Stimulated activated CD4-positive, alpha-beta T cell treated with anti-CD3 and anti-CD28 coated beads, Interleukin-12 subunit alpha, Interleukin-12 subunit beta, amount 100 ng/mL, for 48 hours (primary cell): ENCODE measurements around the gene NUDCD2.
"Not testable (repeated sequence)": the region's sequence is repeated elsewhere in the genome, so short reads cannot be mapped to it uniquely, and the experiment has no call there.

ENCODE experiments used
- DNase-seq, 3 donors: peaks; one replicate each; pipeline ENCODE4 v3.0.0-alpha.2; 2020; ENCODE audit warnings: low read depth in 2 of 3, low spot score in 1 of 3

Gene NUDCD2

DNA sequence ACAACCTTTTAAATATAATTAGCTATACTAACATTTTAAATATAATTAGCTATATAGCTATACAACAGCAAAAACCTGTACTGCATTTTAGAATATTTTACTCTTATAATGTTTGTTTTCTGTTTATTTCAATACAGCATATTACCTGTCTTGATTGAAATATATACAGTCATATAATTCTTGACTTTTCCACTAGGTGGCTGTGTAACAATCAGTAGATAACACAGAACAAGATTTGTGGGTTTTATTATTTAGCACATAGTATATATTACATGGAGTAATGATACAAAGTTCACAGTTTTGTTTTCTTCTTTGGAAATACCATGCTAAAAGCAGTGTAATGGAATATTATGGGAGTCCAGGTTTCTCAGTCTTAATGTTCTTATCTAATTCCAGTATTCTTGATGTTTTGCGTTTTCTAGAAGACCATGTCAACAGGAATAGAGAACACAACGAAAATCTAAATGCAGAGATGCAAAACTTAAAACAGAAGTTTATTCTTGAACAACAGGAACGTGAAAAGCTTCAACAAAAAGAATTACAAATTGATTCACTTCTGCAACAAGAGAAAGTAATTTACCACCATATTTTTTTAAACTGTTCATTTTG is 13.8 kb upstream of the NUDCD2 start:
- no peak for DNase-seq

DNA sequence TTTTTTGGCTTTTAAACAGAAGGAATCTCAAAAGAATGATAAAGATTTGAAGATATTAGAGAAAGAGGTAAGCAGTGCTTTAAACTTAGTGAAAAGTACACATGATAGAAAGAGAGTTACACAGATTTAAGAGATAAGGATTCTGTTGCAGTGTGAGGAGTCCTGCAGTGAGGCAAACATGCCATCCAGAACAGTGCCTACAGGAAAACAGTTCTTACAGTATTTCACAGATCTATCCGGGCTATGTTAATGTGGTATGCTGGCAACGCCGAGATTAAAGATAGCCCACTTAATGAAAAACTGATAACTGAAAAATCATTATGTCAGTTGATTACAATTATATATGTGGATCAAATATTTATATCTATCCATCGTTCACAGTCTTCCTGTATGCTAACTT is 7.8 kb upstream of the NUDCD2 start:
- DNase-seq = no peak

DNA sequence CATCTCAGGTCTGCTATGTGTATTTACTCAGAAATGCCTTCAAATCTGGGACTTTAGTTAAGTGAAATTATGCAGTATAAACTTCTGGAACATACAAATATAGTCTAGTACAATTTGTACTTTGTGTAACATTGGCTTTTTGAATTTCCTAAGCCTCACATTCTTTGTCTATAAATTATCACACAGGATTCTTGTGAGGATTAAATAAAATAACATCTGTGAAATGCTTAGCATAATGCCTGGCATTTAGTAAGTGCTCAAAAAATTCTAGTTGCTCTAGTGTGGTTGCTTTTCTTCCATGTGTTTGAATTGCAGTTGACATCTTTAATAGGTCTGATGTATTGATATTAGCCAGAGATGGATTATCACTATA is 3.1 kb upstream of the NUDCD2 start:
- DNase-seq = no peak

DNA sequence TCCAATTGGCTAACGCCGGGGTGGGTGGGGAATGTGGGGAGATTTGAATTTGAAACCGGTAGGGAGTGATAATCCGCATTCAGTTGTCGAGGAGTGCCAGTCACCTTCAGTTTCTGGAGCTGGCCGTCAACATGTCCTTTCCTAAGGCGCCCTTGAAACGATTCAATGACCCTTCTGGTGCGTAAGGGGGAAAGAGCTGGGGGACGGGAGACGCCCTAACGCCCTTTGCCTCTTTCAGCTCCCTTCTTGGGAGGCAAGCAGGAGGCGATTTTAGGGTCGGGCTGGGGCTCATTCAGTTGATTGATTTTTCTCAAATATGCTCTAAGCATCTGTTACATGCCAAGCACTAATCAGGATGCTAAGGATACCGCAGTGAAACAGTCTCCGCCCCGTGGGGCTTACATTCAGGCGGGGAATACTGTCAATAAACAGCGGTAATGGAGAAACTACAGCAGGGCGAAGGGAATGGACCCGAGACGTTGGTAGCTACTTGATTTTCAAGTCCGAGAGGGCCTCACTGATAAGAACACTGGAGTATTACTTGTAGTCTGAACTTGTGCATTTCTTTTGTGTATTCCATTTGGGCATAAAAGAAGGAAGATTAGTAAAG is 765 bp upstream of the NUDCD2 start, which contains the start of gene HMMR:
Gene HMMR, plus strand, starts transcription at position 71 of the 610 bp plus-strand sequence. Its CDS starts 61 bp downstream, at position 132.
- DNase-seq = no peak

DNA sequence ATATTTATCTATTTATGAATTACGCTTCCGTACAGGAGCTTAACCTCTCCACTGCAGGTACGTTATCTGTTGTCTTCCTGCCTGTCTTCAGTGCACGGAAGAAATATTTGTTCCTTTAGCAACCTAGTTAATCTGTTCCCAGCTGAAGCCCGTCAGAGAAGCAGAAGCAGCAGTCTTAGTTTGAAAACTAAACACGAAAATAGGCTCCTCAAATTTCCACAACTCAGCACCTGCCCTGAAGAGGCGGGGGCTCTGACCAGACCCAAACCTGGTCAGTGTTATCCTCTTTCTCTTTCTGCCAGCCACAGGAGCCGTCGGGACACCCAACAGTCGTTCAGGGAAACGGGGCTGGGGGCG is 462 bp downstream of the NUDCD2 start:
- DNase-seq = no peak

DNA sequence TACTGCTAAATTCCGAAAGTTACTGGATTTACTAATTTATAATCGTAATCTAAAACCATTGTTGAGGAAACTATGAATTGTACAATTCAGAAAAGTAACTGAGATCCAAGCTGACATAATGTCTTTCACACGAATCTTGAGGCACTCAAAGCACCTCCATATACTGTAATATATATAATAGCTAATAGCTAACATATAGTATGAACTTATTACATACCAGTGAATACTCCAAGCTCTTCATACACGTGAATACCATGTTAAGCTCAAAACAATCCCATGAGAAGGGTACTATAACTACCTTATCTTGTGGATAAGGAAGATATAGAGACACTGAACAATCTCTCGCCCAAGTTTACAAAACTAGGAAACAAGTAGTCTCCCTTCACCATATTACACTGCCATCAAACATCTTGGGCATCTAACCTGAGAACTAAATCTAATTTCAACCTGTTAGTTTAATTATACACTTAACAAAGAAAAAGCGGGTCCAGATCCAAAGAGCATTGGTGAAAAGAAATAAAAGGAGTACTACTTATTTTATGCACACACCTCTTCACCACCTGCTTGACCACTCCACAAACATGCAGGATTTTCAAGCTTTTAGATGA is 1.0 kb downstream of the NUDCD2 start:
- DNase-seq = no peak

DNA sequence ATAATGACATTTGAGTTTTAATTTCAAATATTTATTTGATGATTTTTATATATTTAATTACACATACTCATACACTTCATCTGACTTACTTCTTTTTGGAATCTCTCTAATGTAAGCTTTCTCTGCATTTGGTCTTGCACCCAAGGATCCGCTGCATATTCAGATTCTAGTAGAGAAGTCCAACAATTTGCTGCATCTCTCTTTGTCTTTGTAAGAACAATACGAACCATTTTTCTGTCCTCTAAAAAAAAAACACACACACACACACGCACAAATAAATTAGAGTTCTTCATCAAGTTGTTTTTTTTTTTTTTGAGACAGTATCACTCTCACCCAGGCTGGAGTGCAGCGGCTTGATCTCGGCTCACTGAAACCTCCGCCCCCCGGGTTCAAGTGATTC is 3.1 kb downstream of the NUDCD2 start:
- no peak for DNase-seq

DNA sequence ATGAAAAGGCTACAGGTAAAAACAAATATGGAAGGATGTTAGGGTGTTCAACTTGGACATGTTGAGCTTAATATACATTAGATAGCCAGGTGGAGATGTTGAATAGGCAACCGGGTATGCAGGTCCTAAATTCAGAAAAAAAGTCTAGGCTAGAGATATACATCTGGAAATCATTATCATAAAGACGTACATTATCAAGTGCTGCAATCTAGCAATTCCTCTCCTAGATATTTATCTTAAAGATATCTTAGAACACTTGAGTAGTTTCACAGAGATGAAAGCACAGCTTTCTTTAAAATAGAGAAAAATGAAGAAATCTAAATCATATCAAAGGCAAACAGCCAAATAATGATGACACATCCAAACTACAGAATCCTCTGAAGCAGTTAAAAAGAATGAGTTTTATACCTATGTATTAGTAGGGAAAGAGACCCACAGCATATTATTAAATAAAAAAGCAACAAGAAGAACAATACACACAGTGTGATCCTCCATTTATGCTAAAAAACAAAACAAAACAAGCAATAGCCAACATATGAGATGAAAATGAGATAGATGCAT is 3.8 kb downstream of the NUDCD2 start:
- no peak for DNase-seq

DNA sequence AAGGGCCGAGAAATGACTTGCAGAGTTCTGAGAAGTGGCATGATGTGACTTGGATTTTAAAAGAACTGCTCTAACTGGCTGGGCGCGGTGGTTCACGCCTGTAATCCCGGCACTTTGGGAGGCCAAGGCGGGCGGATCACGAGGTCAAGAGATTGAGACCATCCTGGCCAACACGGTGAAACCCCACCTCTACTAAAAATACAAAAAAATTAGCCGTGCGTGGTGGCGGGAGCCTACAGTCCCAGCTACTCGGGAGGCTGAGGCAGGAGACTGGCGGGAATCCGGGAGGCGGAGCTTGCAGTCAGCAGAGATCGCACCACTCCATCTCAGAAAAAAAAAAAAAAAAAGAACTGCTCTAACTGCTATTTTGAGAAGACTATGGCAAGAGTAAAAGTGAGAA is 4.5 kb downstream of the NUDCD2 start:
- not testable (repeated sequence) for DNase-seq

DNA sequence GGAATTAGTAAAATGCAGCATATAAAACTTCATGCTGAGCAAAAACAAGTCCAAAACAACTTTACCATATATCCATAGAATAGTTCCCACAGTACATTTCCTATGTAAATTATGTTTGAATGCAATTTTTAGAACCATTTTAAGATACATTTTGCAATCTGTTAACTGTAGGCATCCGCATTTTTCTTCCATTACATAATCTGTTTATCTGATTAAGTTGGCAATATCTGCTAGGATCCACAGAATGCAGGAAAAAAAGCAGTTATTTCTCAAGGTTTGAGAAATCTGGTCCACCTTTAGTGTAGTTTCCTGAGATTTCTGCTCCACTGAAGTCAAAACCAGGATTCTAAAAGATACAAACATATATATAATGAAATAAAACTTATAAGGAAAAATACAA is 6.2 kb downstream of the NUDCD2 start:
- no peak for DNase-seq

DNA sequence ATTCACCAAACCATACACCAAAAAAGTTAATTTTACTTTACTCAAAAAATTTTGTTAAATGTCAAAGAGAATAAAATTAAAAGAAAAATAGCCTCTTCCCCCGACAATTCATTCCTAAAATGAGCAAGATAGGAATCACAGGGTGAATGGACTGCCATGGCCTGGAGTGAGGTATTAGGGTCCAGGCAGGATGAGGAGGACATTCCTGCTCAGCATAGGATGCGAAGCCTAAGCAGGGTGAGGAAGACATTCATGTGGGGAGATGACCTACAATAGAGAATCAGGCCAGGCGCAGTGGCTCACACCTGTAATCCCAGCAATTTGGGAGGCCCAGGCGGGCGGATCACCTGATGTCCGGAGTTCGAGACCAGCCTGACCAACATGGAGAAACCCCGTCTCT is 8.4 kb downstream of the NUDCD2 start:
- no peak for DNase-seq

DNA sequence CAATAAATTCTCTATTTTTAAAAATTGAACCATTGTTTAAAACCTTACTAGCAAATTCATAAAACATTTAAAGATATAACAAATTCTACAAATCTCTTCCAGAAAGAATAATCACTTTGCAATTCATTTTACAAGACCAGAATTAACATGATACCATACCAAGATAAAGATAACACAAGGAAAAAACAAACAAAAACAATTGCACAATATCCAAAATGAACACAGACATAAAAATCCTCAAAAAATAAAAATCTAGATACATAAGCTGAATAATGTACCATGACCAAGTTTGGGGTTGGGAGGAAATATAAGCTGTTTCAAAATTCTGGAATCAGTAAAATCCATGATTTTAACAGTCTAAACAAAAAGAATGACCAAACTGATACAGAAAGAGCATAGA is 11.4 kb downstream of the NUDCD2 start:
- DNase-seq = no peak

DNA sequence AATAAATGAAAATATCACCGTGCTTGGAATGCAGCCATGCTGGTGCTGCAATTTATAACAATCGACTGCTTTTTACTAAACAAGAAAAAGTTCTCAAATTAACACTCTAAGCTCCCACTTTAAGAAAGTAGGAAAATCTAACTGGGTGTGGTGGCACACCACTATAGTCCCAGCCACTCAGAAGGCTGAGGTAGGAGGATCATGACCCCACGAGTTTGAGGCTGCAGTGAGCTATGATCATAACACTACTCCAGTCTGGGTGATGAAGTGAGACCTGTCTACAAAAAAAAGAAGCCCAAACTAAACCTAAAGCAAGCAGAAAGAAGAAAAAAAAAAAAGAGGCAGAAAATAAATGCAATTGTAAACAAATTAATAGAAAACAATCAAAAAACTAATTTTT is 12.0 kb downstream of the NUDCD2 start:
- no peak for DNase-seq

DNA sequence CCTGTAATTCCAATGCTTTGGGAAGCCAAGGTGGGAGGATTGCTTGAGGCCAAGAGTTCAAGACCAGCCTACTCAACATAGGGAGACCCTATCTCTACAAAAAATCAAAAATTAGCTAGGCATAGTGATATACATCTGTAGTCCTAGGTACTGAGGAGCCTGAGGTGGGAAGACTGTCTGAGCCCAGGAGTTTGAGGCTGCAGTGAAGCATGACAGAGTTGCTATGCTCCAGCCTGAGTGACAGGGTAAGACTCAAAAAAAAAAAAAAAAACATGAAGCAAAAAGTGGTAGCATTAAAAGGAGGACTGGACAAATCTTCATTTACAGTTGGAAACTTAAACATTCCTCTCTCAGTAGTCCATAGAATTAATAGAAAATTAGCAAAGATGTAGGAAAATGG is 12.7 kb downstream of the NUDCD2 start:
- DNase-seq = no peak

DNA sequence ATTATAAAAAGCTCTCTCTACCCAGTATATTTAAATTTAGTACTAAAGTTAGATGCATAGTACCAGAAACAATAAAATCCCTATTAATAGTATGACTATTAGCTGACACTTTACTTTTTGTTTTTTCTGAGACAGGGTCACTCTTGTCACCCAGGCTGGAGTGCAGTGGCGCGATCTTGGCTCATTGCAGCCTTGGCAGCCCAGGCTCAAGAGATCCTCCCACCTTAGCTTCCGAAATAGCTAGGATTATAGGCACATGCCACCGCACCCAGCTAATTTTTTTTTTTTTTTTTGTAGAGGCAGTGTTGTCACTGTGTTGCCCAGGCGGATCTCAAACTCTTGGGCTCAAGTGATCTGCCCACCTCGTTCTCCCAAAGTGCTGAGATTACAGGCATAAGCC is 14.6 kb downstream of the NUDCD2 start:
- DNase-seq = no peak

DNA sequence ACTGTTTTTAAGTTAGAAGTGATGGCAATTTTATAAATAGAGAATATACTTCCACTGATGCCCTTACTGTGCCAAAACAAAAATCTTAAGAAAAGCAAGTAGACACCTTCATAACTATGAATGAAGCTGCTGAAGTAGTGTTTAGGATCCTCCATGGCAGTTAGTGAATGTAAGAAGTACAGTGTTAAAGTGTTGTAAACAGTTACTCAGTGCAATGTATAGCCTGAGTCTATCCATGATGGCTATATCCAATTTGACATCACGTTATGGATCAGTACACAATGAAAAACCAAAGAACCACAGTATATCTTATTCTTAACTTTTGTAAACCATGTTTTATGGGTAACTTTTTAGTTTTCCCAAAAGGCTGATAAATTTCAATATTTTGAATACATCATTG is 15.4 kb downstream of the NUDCD2 start:
- DNase-seq = no peak

DNA sequence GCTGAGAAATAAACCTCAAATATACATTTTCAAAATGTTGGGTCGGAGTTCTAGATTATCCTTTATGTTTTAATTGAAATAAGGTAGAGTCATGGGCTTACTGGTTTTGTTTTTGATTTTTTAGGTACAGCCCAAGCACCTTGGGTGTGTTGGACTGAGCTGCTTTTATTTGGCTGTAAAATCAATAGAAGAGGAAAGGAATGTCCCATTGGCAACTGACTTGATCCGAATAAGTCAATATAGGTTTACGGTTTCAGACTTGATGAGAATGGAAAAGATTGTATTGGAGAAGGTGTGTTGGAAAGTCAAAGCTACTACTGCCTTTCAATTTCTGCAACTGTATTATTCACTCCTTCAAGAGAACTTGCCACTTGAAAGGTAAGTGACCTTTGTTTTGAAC is 18.9 kb downstream of the NUDCD2 start:
- DNase-seq = no peak

DNA sequence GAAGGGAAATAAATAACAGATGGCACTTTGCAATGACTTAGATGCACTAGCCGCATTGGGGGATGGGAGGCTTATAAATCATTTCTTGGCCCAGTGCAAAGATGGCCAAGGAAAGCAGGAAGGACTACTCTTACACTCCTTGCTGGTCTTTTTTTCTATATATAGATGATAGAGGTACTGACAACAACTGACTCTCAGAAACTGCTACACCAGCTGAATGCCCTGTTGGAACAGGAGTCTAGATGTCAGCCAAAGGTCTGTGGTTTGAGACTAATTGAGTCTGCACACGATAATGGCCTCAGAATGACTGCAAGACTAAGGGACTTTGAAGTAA is 20.8 kb downstream of the NUDCD2 start:
- DNase-seq = no peak

DNA sequence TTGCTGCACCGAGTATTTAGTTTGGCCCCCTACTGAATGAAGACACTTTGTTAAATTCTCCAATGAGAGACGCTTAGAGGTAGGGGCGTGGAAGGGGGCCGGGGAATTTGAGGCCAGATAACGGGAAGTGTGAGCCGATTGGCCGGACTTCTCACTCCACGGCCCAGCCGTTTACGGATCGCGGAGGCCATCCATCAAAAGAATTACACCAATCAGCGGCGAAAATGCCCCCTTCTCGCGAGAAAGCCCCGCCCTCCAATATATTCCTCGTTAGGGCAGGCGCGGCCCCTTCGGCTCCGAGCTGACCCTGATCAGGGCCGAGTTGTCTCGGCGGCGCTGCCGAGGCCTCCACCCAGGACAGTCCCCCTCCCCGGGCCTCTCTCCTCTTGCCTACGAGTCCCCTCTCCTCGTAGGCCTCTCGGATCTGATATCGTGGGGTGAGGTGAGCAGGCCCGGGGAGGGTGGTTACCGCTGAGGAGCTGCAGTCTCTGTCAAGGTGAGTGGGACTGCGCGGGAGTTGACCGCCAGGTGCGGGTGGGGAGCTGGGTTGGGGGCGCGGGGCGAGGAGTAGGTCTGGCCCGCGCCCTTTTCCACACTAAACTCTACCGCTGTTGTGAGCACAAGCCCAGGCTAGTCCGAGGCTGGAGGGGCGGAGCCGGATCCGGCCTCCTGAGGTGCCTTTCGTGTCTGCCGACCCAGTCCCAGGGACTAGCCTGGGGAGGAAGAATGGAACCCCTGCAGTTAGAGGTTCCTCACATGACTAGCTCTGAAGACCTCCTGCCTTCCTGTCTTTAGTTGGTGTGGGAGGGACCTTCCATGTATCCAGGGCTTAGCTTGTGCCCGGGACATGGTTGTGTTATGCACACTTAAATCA is 22.4 kb downstream of the NUDCD2 start, which contains the start of gene CCNG1:
Gene CCNG1, plus strand, starts transcription at position 287 of the 874 bp plus-strand sequence. CDS start 1,662 bp downstream, outside the sequence.
- peak; percentile 81 to 85 (median 82) for DNase-seq

DNA sequence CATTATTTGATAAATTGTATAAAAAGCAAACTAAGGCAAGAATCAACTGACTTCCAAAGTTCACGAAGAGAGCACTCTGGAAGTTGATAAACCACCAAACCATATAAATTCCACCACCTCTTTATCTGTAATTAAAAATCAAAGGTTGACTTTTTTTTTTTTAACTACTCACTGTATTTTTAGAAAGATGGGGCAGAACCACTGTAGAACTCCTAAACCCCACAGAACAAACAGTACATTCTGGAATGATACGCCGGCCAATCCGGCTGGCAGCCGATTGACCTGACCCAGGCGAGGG is 22.9 kb downstream of the NUDCD2 start:
- DNase-seq = no peak

DNA sequence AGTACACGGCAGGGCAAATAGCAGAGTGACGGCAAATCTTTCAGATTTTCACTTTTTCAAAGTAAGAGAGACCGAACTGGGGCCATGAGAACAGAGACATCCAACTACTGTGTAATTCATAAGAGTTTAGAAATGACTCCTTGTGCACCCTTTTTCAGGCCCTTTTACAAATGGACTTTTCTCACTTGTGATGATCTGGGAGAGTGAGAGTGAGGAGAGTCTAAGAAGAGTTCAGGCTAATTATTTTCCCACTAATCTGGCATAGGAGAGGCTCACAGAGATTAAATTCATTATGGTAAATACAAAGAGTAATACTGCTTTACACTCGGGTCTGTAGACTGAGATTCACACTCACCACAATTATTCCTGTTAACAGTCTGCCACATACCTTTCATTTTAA is 23.4 kb downstream of the NUDCD2 start:
- no peak for DNase-seq

DNA sequence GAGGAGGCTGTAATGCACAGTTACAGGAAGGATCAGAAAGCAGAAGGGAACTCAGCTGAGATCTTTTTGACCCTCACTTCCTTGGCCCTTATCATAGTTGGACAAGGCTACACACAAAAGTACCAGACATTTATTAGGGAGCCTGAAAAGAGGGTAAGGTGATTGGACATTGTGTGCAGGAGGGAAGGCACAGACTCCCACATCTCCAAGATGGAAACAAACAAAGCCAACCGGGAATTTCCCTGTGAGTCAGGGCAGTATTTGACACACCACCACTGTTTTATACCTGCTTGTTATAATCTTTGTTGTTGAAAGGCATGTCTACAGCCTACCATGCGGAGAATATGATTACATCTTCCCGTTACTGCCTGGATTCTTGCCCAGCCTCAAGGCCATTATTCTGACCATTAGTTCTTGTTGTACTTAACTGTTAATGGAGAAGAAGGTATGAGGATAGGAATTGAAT is 25.5 kb downstream of the NUDCD2 start:
- DNase-seq = no peak
